SH-SY5Y (cell line): ENCODE data around the gene RAB6B.

Experiments used
- GATA2 ChIP-seq: IDR thresholded peaks from 2 replicates; pipeline ENCODE4 v1.6.1; 2011; ENCODE audit warnings: mild to moderate bottlenecking, low read depth, low read length
- GATA3 ChIP-seq: IDR thresholded peaks from 2 replicates; pipeline ENCODE4 v1.6.1; 2011; ENCODE audit warnings: low read depth, mild to moderate bottlenecking, low read length, moderate library complexity

GRCh38 chr3:133781570-133781969 lies 114.1 kb downstream of the RAB6B start:
- TF ChIP-seq GATA2, result no peak
- no peak for TF ChIP-seq GATA3
